OCI-LY1 (cell line): ENCODE measurements around the gene CMTM2.

Experiments
- EZH2 ChIP-seq: fragments of 200-600 bp; sonication (generic), shearing (Covaris generic); IDR thresholded peaks from 2 replicates; pipeline ENCODE4 v1.8.0; 2017; ENCODE audit warnings: borderline replicate concordance, mixed run types, mild to moderate bottlenecking, antibody characterized with exemption, low read length, moderate library complexity, mixed read lengths
- TF ChIP-seq, protein P1 (sequence below): fragments of 200-600 bp; sonication (generic), shearing (Covaris generic); IDR thresholded peaks from 2 replicates; pipeline ENCODE4 v1.5.1; 2017; ENCODE audit warnings: mild to moderate bottlenecking, antibody characterized with exemption, low read length, moderate library complexity, mixed read lengths

- TF ChIP-seq, protein P1, sequence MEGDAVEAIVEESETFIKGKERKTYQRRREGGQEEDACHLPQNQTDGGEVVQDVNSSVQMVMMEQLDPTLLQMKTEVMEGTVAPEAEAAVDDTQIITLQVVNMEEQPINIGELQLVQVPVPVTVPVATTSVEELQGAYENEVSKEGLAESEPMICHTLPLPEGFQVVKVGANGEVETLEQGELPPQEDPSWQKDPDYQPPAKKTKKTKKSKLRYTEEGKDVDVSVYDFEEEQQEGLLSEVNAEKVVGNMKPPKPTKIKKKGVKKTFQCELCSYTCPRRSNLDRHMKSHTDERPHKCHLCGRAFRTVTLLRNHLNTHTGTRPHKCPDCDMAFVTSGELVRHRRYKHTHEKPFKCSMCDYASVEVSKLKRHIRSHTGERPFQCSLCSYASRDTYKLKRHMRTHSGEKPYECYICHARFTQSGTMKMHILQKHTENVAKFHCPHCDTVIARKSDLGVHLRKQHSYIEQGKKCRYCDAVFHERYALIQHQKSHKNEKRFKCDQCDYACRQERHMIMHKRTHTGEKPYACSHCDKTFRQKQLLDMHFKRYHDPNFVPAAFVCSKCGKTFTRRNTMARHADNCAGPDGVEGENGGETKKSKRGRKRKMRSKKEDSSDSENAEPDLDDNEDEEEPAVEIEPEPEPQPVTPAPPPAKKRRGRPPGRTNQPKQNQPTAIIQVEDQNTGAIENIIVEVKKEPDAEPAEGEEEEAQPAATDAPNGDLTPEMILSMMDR: no peak
- TF ChIP-seq EZH2: no peak
Observed at GRCh38 chr16:66561381-66562080, 17.7 kb upstream of the CMTM2 start.
